ENCODE results near the gene TRAF1.

The TRAF1 gene

DNA sequence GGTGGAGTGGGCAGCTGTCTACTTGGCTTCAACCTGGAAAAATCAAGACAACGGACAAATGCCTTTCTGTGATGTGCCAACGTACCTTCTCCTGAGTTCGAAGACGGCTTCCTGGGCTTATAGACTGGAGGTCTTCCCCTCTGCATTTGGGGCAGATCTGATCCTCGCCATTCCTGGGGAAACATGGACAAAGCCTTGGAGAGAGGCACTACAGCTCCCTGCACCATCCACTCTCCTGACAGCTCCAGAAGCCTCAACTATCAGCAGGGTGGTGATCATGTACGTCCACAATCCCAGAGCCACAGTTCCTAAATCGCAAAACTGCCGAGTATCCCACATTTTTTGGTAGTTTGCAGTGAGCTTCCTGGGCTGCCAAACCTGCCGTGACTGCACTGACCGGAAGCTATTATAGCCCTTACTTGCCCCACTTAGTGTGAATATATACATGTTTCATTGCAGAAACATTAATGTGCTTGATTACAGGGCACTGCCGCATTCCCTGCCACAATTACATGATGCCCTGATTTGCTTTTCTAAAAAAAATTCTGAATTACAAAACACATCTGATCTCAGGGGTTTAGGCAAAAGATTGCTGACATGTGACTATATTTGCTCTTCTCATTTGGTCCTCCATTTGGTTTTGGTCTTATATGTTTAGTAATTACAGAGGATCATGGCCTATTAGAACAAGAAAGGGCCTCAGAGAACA, 2.8 kb downstream of the TRAF1 start:
- Histone ChIP-seq H4K20me1 (ENCODE audit: low read depth, low read length) (no peaks in the 10 kb centered on the region), H3K4me2 (ENCODE audit: low read depth, low read length, poor library complexity, severe bottlenecking) (no peak overlapping the region), H3K9ac (ENCODE audit: low read length) (no peak overlapping the region), H3K36me3 (ENCODE audit: low read length) (no peaks in the 10 kb centered on the region), H3K9me3 (ENCODE audit: insufficient read depth, low read length) (no peaks in the 10 kb centered on the region), H3F3A (ENCODE audit: insufficient read depth) (peaks cover 17% of the 10 kb centered on the region), H3K9me2 (replicated peaks; ENCODE audit: insufficient read depth, low read length) (no peaks in the 10 kb centered on the region), H3K79me2 (ENCODE audit: insufficient read depth, low read length) (no peaks in the 10 kb centered on the region), H3K27ac (ENCODE audit: low read depth, low read length) (no peak overlapping the region), H2AFZ (ENCODE audit: low read depth, low read length, severe bottlenecking) (no peak overlapping the region), H3K27me3 (ENCODE audit: low read length) (no peaks in the 10 kb centered on the region), H3K4me3 (ENCODE audit: insufficient read depth, low read length, poor library complexity, severe bottlenecking) (no peak overlapping the region)
- TF ChIP-seq EZH2phosphoT487 (conservative IDR thresholded peaks at IDR 0.05; ENCODE audit: low read length) = no peak
- TF ChIP-seq, protein P1, sequence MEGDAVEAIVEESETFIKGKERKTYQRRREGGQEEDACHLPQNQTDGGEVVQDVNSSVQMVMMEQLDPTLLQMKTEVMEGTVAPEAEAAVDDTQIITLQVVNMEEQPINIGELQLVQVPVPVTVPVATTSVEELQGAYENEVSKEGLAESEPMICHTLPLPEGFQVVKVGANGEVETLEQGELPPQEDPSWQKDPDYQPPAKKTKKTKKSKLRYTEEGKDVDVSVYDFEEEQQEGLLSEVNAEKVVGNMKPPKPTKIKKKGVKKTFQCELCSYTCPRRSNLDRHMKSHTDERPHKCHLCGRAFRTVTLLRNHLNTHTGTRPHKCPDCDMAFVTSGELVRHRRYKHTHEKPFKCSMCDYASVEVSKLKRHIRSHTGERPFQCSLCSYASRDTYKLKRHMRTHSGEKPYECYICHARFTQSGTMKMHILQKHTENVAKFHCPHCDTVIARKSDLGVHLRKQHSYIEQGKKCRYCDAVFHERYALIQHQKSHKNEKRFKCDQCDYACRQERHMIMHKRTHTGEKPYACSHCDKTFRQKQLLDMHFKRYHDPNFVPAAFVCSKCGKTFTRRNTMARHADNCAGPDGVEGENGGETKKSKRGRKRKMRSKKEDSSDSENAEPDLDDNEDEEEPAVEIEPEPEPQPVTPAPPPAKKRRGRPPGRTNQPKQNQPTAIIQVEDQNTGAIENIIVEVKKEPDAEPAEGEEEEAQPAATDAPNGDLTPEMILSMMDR (IDR thresholded peaks at IDR 0.05; ENCODE audit: insufficient read depth, low read length, poor library complexity, severe bottlenecking) = no peak

DNA sequence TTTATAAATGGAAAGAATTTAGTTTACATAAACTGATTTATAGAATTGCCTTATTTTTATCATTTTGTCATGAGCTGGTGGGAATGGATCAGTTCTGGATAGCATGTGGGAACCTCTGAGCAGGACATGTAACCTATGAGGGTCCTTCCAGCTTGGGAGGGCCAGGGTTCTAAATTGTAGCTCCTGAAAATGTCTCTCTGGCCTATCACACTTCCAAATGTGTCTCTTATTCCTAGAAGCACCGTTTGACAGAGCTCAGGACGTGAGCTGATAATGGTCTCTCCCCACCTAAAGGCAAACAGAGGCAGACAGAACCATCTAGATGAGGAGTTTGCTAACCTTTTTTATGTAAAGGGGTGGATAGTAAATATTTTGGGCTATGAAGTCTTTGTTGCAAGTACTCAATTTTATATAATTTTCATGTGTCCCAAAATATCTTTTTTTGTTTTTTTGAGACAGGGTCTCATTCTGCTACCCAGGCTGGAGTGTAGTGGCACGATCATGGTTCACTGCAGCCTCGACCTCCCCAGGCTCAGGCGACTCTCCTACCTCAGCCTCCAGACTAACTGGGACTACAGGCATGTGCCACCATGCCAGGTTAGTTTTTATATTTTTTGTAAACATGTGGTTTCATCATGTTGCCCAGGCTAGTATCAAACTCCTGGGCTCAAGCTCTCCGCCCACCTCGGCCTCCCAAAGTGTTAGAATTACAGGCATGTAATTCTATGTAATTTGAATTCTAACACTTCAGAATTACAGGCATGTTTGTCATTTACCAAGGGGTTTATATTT, 4.0 kb downstream of the TRAF1 start:
- Histone ChIP-seq H3K79me2 (ENCODE audit: insufficient read depth, low read length) (no peaks in the 10 kb centered on the region), H3K36me3 (ENCODE audit: low read length) (no peaks in the 10 kb centered on the region), H3F3A (ENCODE audit: insufficient read depth) (peaks cover 8% of the 10 kb centered on the region), H3K27me3 (ENCODE audit: low read length) (no peaks in the 10 kb centered on the region), H3K9me3 (ENCODE audit: insufficient read depth, low read length) (no peaks in the 10 kb centered on the region), H4K20me1 (ENCODE audit: low read depth, low read length) (no peaks in the 10 kb centered on the region), H3K27ac (ENCODE audit: low read depth, low read length) (no peak overlapping the region), H3K4me3 (ENCODE audit: insufficient read depth, low read length, poor library complexity, severe bottlenecking) (no peak overlapping the region), H2AFZ (ENCODE audit: low read depth, low read length, severe bottlenecking) (no peak overlapping the region), H3K4me2 (ENCODE audit: low read depth, low read length, poor library complexity, severe bottlenecking) (no peak overlapping the region), H3K9me2 (replicated peaks; ENCODE audit: insufficient read depth, low read length) (no peaks in the 10 kb centered on the region), H3K9ac (ENCODE audit: low read length) (no peak overlapping the region)
- TF ChIP-seq, protein P1 (IDR thresholded peaks at IDR 0.05; ENCODE audit: insufficient read depth, low read length, poor library complexity, severe bottlenecking) = no peak
- TF ChIP-seq EZH2phosphoT487 (conservative IDR thresholded peaks at IDR 0.05; ENCODE audit: low read length) = no peak

DNA sequence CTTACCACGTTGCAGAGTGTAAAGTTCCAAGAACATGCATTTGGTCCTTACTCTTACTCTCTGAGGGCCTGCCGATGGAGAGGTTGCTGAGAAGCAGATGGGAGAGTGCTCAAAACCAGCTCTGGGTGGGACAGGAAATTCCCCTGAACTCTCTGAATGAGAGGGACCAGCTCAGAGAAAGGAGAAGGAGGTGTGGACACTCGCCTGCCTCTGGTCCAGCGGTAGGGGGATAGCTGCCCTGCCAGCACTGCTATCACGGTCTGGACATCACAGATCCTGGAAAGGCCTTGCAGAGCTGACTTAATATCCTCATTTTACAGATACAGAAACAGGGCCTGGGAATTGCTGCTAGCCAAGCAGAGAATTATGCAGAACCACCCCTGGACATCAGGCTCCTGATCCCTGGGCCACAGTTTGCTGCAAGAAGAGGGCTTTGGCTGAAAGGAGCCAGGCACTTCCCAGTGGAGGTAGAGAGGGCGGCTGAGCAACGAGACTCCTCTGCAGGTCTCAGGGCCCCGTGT, 4.9 kb downstream of the TRAF1 start:
- Histone ChIP-seq H3K9ac (ENCODE audit: low read length) (no peak overlapping the region), H3K79me2 (ENCODE audit: insufficient read depth, low read length) (no peaks in the 10 kb centered on the region), H4K20me1 (ENCODE audit: low read depth, low read length) (no peaks in the 10 kb centered on the region), H3K36me3 (ENCODE audit: low read length) (no peaks in the 10 kb centered on the region), H3K9me3 (ENCODE audit: insufficient read depth, low read length) (no peaks in the 10 kb centered on the region), H3K9me2 (replicated peaks; ENCODE audit: insufficient read depth, low read length) (no peaks in the 10 kb centered on the region), H2AFZ (ENCODE audit: low read depth, low read length, severe bottlenecking) (no peak overlapping the region), H3K4me3 (ENCODE audit: insufficient read depth, low read length, poor library complexity, severe bottlenecking) (no peak overlapping the region), H3F3A (ENCODE audit: insufficient read depth) (0 out of 2 replicates have a peak, but pooled peaks cover 3% of the 10 kb centered on the region), H3K27me3 (ENCODE audit: low read length) (no peaks in the 10 kb centered on the region), H3K4me2 (ENCODE audit: low read depth, low read length, poor library complexity, severe bottlenecking) (no peak overlapping the region), H3K27ac (ENCODE audit: low read depth, low read length) (no peak overlapping the region)
- TF ChIP-seq, protein P1 (IDR thresholded peaks at IDR 0.05; ENCODE audit: insufficient read depth, low read length, poor library complexity, severe bottlenecking) = no peak
- TF ChIP-seq EZH2phosphoT487 (conservative IDR thresholded peaks at IDR 0.05; ENCODE audit: low read length) = no peak

All from SU-DHL-6 (cell line).